ENCODE data around the gene VPS26A. TPM values are rescaled to one million over a fixed set of nuclear protein-coding genes. Genes with fewer than 3 reads are reported as not detected.
"Not testable (repeated sequence)": the region's sequence is repeated elsewhere in the genome, so short reads cannot be mapped to it uniquely, and the experiment has no call there.

Gene VPS26A
- total RNA-seq, 4 donors from 2014 or later, result 34.1 to 51.5 (median 39.4) TPM

DNA sequence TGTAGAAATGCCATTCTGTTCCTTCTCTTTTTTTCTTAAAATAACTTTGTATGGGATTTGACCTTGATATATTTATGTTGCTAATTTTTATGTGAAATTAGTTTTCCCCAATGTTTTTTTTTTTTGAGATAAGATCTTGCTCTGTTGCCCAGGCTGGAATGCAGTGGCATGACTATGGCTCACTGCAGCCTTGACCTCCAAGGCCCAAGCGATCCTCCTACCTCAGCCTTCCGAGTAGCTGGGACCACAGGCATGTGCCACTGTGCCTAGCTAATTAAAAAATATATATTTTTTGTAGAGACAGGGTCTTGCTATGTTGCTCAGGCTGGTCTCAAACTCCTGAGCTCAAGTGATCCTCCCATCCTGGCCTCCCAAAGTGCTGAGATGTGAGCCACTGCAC lies 16.0 kb downstream of the VPS26A start:
- WGBS, 2 donors (ENCODE audit: low coverage in 1 of 2), result 83 to 100% methylated on average over 1 to 2 of the region's 2 CpGs

DNA sequence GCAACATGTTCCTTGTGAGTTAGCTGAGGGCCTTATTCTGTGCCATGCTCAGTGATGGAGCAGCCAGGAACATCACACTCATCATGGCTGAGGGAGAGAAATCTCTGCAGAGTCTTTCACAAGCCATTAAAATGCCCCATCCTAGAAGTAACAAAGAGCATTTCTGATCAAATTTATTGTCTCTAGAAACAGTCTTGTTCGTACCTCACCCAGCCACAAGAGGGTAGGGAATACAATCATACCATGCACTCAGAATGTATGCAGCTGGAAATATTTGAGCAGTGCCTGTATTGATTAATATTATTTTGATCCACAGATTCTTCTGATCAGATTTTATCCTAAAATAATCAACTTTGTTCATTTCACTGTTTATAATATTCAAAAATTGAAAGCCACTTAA lies 17.3 kb downstream of the VPS26A start:
- WGBS, 2 donors (ENCODE audit: low coverage in 1 of 2), result 75 to 88% methylated on average over 1 of the region's 1 CpG

More for the DNA sequence above, 16.0 kb downstream of the VPS26A start:
- H3K27ac ChIP-seq, result no peak overlapping the region
- no peaks in the 10 kb centered on the region for H3K9me3 ChIP-seq
- no peaks in the 10 kb centered on the region for H3K4me1 ChIP-seq
- H3K36me3 ChIP-seq, result peaks cover 0 to 36% of the 10 kb centered on the region in 2 donors
- no peak overlapping the region for H3K4me3 ChIP-seq
- no peak for ATAC-seq
- no peaks in the 10 kb centered on the region for H3K27me3 ChIP-seq
- TF ChIP-seq, protein P1, sequence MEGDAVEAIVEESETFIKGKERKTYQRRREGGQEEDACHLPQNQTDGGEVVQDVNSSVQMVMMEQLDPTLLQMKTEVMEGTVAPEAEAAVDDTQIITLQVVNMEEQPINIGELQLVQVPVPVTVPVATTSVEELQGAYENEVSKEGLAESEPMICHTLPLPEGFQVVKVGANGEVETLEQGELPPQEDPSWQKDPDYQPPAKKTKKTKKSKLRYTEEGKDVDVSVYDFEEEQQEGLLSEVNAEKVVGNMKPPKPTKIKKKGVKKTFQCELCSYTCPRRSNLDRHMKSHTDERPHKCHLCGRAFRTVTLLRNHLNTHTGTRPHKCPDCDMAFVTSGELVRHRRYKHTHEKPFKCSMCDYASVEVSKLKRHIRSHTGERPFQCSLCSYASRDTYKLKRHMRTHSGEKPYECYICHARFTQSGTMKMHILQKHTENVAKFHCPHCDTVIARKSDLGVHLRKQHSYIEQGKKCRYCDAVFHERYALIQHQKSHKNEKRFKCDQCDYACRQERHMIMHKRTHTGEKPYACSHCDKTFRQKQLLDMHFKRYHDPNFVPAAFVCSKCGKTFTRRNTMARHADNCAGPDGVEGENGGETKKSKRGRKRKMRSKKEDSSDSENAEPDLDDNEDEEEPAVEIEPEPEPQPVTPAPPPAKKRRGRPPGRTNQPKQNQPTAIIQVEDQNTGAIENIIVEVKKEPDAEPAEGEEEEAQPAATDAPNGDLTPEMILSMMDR (IDR thresholded peaks at IDR 0.05), result no peak
- TF ChIP-seq POLR2AphosphoS5 (IDR thresholded peaks at IDR 0.05) (no peak), EP300 (IDR thresholded peaks at IDR 0.05) (no peak), POLR2A (IDR thresholded peaks at IDR 0.05) (no peak)

DNA sequence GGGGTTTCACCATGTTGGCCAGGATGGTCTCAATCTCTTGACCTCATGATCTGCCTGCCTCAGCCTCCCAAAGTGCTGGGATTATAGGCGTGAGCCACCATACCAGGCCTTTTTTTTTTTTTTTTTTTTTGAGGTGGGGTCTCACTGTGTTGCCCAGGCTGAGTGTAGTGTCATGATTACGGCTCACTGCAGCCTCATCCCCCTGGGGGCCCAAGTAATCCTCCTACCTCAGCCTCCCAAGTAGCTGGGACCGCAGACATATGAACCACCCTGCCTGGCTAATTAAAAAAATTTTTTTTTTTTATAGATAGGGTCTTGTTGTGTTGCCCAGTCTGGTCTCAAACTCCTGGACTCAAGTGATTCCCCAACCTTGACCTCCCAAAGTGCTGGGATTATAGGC lies 18.1 kb downstream of the VPS26A start:
- H3K9me3 ChIP-seq, H3K4me3 ChIP-seq, H3K27ac ChIP-seq, ATAC-seq, H3K27me3 ChIP-seq, H3K4me1 ChIP-seq: not testable (repeated sequence)
- H3K36me3 ChIP-seq, result peaks cover 0 to 15% of the 10 kb centered on the region in 2 donors
- WGBS, 2 donors (ENCODE audit: low coverage in 1 of 2), result 80 to 92% methylated on average over 2 of the region's 3 CpGs

More for the DNA sequence above, 17.3 kb downstream of the VPS26A start:
- Histone ChIP-seq H3K9me3 (no peaks in the 10 kb centered on the region), H3K36me3 (peaks cover 0 to 22% of the 10 kb centered on the region in 2 donors), H3K4me3 (no peak overlapping the region), H3K4me1 (no peaks in the 10 kb centered on the region), H3K27ac (no peak overlapping the region), H3K27me3 (no peaks in the 10 kb centered on the region)
- no peak for ATAC-seq
- TF ChIP-seq EP300 (IDR thresholded peaks at IDR 0.05) (no peak), POLR2AphosphoS5 (IDR thresholded peaks at IDR 0.05) (no peak), POLR2A (IDR thresholded peaks at IDR 0.05) (no peak)
- TF ChIP-seq, protein P1 (IDR thresholded peaks at IDR 0.05), result no peak

DNA sequence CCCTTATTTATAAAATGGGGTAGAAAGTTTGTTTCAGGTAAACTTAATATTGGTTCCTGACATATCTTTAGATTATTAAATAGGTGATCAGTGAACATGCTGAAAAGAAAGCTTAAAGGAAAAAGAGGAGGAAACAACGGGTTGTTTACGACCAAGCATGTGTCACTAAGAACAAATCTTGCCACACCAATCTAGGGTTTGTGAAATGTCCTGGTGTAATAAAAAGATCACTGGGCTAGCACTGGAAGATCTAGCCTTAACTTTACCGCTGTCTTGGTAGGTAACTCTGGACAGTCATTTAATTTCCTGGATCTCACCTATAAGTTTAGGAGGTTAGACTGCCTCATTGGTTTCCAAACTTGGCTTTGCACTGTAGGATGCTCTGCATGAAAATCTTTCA lies 19.0 kb downstream of the VPS26A start:
- 61 to 73% methylated on average over 3 of the region's 3 CpGs for WGBS, 2 donors (ENCODE audit: low coverage in 1 of 2)
- no peak for ATAC-seq

DNA sequence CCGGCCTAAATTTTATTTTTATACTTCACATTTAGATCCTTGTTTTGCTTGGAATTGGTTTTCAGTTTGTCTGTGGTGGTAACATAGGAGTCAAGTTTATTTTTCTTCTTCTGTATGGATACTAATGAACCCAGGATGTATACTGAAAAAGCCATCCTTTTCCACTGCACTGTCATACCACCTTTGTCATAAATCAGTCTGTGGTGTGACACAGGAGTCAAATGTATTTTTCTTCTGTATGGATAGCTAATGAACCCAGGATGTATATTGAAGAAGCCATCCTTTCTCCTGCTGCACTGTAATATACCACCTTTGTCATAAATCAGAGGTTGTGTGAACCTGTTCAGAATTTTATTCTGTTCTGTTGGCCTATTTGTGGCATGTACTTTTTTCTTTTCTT lies 21.4 kb downstream of the VPS26A start:
- no peaks in the 10 kb centered on the region for H3K27me3 ChIP-seq
- TF ChIP-seq, protein P1 (IDR thresholded peaks at IDR 0.05), result no peak
- TF ChIP-seq POLR2AphosphoS5 (IDR thresholded peaks at IDR 0.05) (no peak), EP300 (IDR thresholded peaks at IDR 0.05) (no peak), POLR2A (IDR thresholded peaks at IDR 0.05) (no peak)
- ATAC-seq, result no peak
- 100% methylated on average over 1 of the region's 1 CpG; no CpG with 5 or more reads in 1 of the 2 donors for WGBS, 2 donors (ENCODE audit: low coverage in 1 of 2)
- no peaks in the 10 kb centered on the region for H3K9me3 ChIP-seq
- H3K36me3 ChIP-seq, result peaks cover 0 to 8% of the 10 kb centered on the region in 2 donors
- no peak overlapping the region for H3K27ac ChIP-seq
- no peak overlapping the region for H3K4me3 ChIP-seq
- H3K4me1 ChIP-seq, result peaks cover 0 to 7% (median 0%) of the 10 kb centered on the region in 3 donors

More for the DNA sequence above, 19.0 kb downstream of the VPS26A start:
- Histone ChIP-seq H3K4me3 (no peak overlapping the region), H3K36me3 (peaks cover 0 to 8% of the 10 kb centered on the region in 2 donors), H3K27me3 (no peaks in the 10 kb centered on the region), H3K9me3 (no peaks in the 10 kb centered on the region), H3K4me1 (peaks cover 0 to 7% (median 0%) of the 10 kb centered on the region in 3 donors), H3K27ac (no peak overlapping the region)
- no peak for TF ChIP-seq EP300 (IDR thresholded peaks at IDR 0.05)
- TF ChIP-seq, protein P1 (IDR thresholded peaks at IDR 0.05), result no peak
- TF ChIP-seq POLR2A (IDR thresholded peaks at IDR 0.05), result no peak
- no peak for TF ChIP-seq POLR2AphosphoS5 (IDR thresholded peaks at IDR 0.05)
